Mesendoderm (in vitro differentiated cells): ENCODE data around the gene LRRTM4.
"Not testable (repeated sequence)": the region's sequence is repeated elsewhere in the genome, so short reads cannot be mapped to it uniquely, and the experiment has no call there.

Experiments used
- DNase-seq: peaks from one replicate; pipeline ENCODE4 v3.0.0; 2013
- H2AK5ac ChIP-seq: 2 replicates; pipeline ENCODE4 v1.6.1; 2013; ENCODE audit warnings: low read length, inconsistent platforms
- H2BK120ac ChIP-seq: 2 replicates; pipeline ENCODE4 v1.6.1; 2013; ENCODE audit warnings: low read depth, mild to moderate bottlenecking, low read length, moderate library complexity, mixed read lengths
- H2BK15ac ChIP-seq: replicated peaks from 2 replicates; pipeline ENCODE4 v1.6.1; 2013; ENCODE audit warnings: low read depth, mild to moderate bottlenecking, moderate library complexity
- H2BK5ac ChIP-seq: 2 replicates; pipeline ENCODE4 v1.6.1; 2013; ENCODE audit warnings: low read length, inconsistent platforms
- H3K18ac ChIP-seq: 2 replicates; pipeline ENCODE4 v1.6.1; 2013; ENCODE audit warnings: mild to moderate bottlenecking, low read length, mixed read lengths
- H3K23ac ChIP-seq: one replicate; pipeline ENCODE4 v1.6.1; 2013; ENCODE audit warnings: low read length
- H3K27ac ChIP-seq: 2 replicates; pipeline ENCODE4 v1.5.1; 2013; ENCODE audit warnings: low read depth, mild to moderate bottlenecking, inconsistent platforms, low read length, moderate library complexity
- H3K27me3 ChIP-seq: 2 replicates; pipeline ENCODE4 v1.6.1; 2013; ENCODE audit warnings: low read length, control low read depth, mild to moderate bottlenecking, inconsistent platforms; ENCODE audit not compliant: insufficient read depth, poor library complexity
- H3K36me3 ChIP-seq: 2 replicates; pipeline ENCODE4 v1.6.1; 2013; ENCODE audit warnings: low read length, inconsistent platforms; ENCODE audit not compliant: control insufficient read depth, insufficient read depth
- H3K4ac ChIP-seq: one replicate; pipeline ENCODE4 v1.6.1; 2013; ENCODE audit warnings: low read depth, mild to moderate bottlenecking, low read length, moderate library complexity
- H3K4me1 ChIP-seq: 2 replicates; pipeline ENCODE4 v1.6.1; 2013; ENCODE audit warnings: low read depth, low read length, inconsistent platforms; ENCODE audit not compliant: control insufficient read depth
- H3K4me2 ChIP-seq: 2 replicates; pipeline ENCODE4 v1.6.1; 2013; ENCODE audit warnings: low read length
- H3K4me3 ChIP-seq: 2 replicates; pipeline ENCODE4 v1.5.1; 2013; ENCODE audit warnings: mild to moderate bottlenecking, low read length
- H3K56ac ChIP-seq: one replicate; pipeline ENCODE4 v1.6.1; 2013; ENCODE audit warnings: low read length
- H3K79me1 ChIP-seq: 2 replicates; pipeline ENCODE4 v1.6.1; 2013; ENCODE audit warnings: low read length, inconsistent platforms
- H3K79me2 ChIP-seq: 2 replicates; pipeline ENCODE4 v1.6.1; 2013; ENCODE audit warnings: mild to moderate bottlenecking, low read length; ENCODE audit not compliant: control insufficient read depth, insufficient read depth
- H3K9ac ChIP-seq: 2 replicates; pipeline ENCODE4 v1.6.1; 2013; ENCODE audit warnings: low read length, inconsistent platforms
- H4K5ac ChIP-seq: one replicate; pipeline ENCODE4 v1.6.1; 2013; ENCODE audit warnings: low read length
- H4K8ac ChIP-seq: one replicate; pipeline ENCODE4 v1.6.1; 2013; ENCODE audit warnings: low read depth, mild to moderate bottlenecking, control low read depth, low read length, moderate library complexity
- WGBS: extraction: QIAGEN DNeasy Blood & Tissue Kit; methylation state at CpG from one replicate; pipeline ENCODE4 v1.1.7; 2013; ENCODE audit warnings: low lambda C conversion rate, missing lambda C conversion rate; ENCODE audit not compliant: insufficient coverage; ENCODE audit errors: extremely low coverage; 5-methylcytosine and 5-hydroxymethylcytosine counted together

Gene LRRTM4

DNA sequence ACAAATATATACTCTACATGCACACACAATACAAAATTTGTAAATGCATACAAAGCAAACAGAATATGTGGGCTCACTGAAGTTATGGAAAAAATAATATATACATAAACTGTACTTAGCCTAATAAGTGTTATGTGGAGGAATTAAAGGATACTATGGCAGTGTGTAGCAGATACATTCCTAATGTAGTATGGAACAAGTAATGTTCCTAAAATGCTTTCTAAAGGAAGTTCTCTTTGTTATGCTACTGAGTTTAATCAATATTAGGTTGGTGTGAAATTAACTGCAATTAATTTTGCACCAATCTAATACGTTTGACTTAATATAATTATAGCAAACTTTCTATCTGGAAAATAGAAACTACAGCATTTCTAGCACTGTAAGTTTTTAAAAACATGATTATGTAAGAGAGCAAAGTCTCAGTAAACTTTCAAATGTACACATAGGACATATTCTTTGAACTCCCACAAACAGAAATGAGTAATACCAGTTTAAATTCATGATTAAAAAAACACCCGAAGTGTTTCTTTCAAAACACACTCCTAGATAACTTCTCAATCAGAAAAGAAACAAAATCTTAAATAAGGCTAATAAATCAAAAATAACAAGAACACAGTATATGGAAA is 331.3 kb downstream of the LRRTM4 start:
- no peak overlapping the region for H4K8ac ChIP-seq
- no CpG with 5 or more reads among the region's 2 CpGs for WGBS
- H3K27me3 ChIP-seq = no peaks in the 10 kb centered on the region
- no peaks in the 10 kb centered on the region for H3K4me1 ChIP-seq
- no peak overlapping the region for H3K4me3 ChIP-seq
- H3K79me1 ChIP-seq = no peaks in the 10 kb centered on the region
- no peak overlapping the region for H3K56ac ChIP-seq
- H3K23ac ChIP-seq = no peak overlapping the region
- no peak overlapping the region for H3K27ac ChIP-seq
- no peak overlapping the region for H2BK120ac ChIP-seq
- no peaks in the 10 kb centered on the region for H3K79me2 ChIP-seq
- no peak overlapping the region for H3K18ac ChIP-seq
- H2BK15ac ChIP-seq = no peak overlapping the region
- no peak overlapping the region for H2AK5ac ChIP-seq
- no peak overlapping the region for H3K9ac ChIP-seq
- H3K4me2 ChIP-seq = no peak overlapping the region
- H3K36me3 ChIP-seq = no peaks in the 10 kb centered on the region
- no peak for DNase-seq
- no peak overlapping the region for H4K5ac ChIP-seq
- H2BK5ac ChIP-seq = no peak overlapping the region
- H3K4ac ChIP-seq = no peak overlapping the region

DNA sequence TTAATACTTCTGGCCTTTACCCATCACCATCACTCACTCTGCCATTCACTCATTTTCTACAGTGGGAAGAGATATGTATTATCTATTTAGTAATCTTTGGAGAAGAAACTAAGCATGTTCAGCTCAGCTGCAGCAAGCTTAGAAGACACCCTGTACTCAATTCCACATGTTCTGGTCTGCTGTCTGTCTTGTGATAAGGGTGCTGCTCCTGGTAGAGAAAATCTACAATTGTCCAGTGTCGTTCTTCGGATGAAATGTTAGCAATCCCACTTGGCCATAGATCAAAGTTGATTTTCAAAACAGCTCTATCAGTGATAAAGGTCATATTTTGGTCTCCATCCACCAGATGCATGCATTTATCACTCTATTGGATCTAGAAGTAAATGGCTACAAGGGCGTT is 337.1 kb downstream of the LRRTM4 start:
- Histone ChIP-seq H3K79me1 (no peaks in the 10 kb centered on the region), H3K27ac (no peak overlapping the region), H3K56ac (no peak overlapping the region), H2BK120ac (no peak overlapping the region), H3K4me2 (no peak overlapping the region), H3K4me3 (no peak overlapping the region), H3K79me2 (no peaks in the 10 kb centered on the region), H2BK15ac (no peak overlapping the region), H2AK5ac (no peak overlapping the region), H2BK5ac (no peak overlapping the region), H3K18ac (no peak overlapping the region), H3K4ac (no peak overlapping the region), H3K4me1 (no peaks in the 10 kb centered on the region), H4K5ac (no peak overlapping the region), H3K36me3 (no peaks in the 10 kb centered on the region), H3K23ac (no peak overlapping the region), H4K8ac (no peak overlapping the region), H3K9ac (no peak overlapping the region), H3K27me3 (no peaks in the 10 kb centered on the region)
- DNase-seq = no peak
- no CpG with 5 or more reads among the region's 3 CpGs for WGBS

DNA sequence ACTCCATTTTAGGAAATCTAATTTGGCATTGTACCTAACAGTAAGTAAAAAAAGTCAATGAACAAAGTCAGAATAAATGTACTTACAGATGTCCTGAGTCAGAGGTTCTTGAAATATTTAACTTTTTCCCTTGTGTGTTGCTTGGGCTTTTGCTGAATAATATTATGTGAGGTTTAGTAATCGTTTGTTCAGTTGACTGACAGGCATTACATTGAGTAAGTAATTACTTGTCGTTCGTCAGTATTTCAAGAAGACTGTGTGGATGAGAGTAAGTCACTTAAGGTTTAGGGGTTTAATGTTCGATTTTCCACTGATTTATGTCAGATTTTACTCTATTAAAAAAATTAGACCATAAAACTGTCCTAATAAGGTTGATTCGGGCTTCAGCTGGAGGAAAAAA is 342.9 kb downstream of the LRRTM4 start:
- Histone ChIP-seq H2BK120ac (no peak overlapping the region), H3K36me3 (no peaks in the 10 kb centered on the region), H3K4me1 (no peaks in the 10 kb centered on the region), H4K8ac (no peak overlapping the region), H2BK5ac (no peak overlapping the region), H3K79me1 (no peaks in the 10 kb centered on the region), H3K4me3 (no peak overlapping the region), H3K27me3 (no peaks in the 10 kb centered on the region), H3K23ac (no peak overlapping the region), H3K4me2 (no peak overlapping the region), H3K56ac (no peak overlapping the region), H3K4ac (no peak overlapping the region), H2AK5ac (no peak overlapping the region), H2BK15ac (no peak overlapping the region), H3K18ac (no peak overlapping the region), H3K79me2 (no peaks in the 10 kb centered on the region), H3K27ac (no peak overlapping the region), H4K5ac (no peak overlapping the region), H3K9ac (no peak overlapping the region)
- no peak for DNase-seq
- WGBS = no CpG with 5 or more reads among the region's 5 CpGs

DNA sequence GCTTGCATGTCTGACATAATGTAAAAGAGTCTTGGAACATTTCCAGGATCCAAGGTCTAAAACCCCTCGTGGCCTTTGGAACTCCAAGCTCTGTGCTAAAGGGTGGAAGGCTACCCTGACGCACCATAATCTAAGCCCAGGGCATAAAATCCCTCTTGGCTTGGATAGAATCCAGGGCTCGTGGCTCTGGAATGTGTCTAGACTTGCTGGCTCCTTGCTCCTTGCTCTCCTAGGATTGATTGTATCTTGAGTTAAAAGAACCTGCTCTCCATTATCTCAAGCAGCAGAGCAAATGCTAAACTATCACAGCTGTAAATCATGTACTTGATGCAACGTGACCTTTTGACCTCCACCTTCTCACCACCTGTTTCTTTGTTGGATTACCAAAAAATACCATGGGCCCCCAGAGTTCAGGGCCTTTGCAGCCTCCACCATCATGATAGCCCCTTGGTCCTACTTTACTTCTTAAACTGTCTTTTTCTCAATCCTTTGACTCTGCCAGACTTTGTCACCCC is 346.9 kb downstream of the LRRTM4 start:
- not testable (repeated sequence) for H3K4ac ChIP-seq, H3K27ac ChIP-seq, H3K23ac ChIP-seq, H2AK5ac ChIP-seq, H2BK5ac ChIP-seq, H3K4me2 ChIP-seq, H3K9ac ChIP-seq, H3K4me3 ChIP-seq, H4K5ac ChIP-seq, H2BK120ac ChIP-seq, H3K79me1 ChIP-seq, H3K18ac ChIP-seq, H4K8ac ChIP-seq, H3K27me3 ChIP-seq, H3K79me2 ChIP-seq, H3K56ac ChIP-seq, H3K36me3 ChIP-seq, H2BK15ac ChIP-seq, H3K4me1 ChIP-seq
- peak; percentile 25 for DNase-seq
- no CpG with 5 or more reads among the region's 4 CpGs for WGBS

DNA sequence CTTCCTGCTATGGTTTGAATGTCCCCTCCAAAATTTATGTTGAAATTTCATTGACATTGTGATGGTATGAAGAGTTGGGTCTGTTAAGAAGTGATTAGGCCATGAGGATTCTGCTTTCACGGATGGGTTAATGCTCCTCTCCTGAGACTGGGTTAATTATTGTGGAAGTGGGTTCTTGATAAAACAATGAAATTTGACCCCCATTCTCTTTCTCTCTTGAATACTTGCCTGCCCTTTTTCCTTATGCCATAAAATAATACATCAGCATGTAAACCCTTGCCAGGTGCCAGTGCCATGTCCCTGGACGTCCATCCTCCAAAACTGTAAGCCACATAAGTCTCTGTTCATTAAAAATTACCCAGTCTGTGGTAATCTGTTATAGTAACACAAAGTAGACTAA is 352.8 kb downstream of the LRRTM4 start:
- no peak overlapping the region for H3K4me3 ChIP-seq
- H3K23ac ChIP-seq = no peak overlapping the region
- no peak overlapping the region for H3K9ac ChIP-seq
- no peak overlapping the region for H3K4ac ChIP-seq
- no peak overlapping the region for H2BK120ac ChIP-seq
- H3K18ac ChIP-seq = no peak overlapping the region
- no peak overlapping the region for H4K5ac ChIP-seq
- no peak overlapping the region for H2AK5ac ChIP-seq
- DNase-seq = no peak
- no peak overlapping the region for H3K27ac ChIP-seq
- WGBS = no CpG with 5 or more reads among the region's 2 CpGs
- H3K79me2 ChIP-seq = no peaks in the 10 kb centered on the region
- no peak overlapping the region for H3K56ac ChIP-seq
- H2BK5ac ChIP-seq = no peak overlapping the region
- no peak overlapping the region for H3K4me2 ChIP-seq
- H3K27me3 ChIP-seq = no peaks in the 10 kb centered on the region
- no peaks in the 10 kb centered on the region for H3K36me3 ChIP-seq
- H3K4me1 ChIP-seq = no peaks in the 10 kb centered on the region
- H3K79me1 ChIP-seq = no peaks in the 10 kb centered on the region
- no peak overlapping the region for H4K8ac ChIP-seq
- H2BK15ac ChIP-seq = no peak overlapping the region

DNA sequence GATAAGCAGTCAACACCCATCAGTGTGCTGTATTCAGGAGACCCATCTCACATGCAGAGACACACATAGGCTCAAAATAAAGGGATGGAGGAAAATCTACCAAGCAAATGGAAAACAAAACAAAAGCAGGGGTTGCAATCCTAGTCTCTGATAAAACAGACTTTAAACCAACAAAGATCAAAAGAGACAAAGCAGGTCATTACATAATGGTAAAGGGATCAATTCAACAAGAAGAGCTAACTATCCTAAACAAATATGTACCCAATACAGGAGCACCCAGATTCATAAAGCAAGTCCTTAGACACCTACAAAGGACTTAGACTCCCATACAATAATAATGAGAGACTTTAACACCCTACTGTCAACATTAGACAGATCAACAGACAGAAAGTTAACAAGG is 358.2 kb downstream of the LRRTM4 start:
- H2BK5ac ChIP-seq, H3K23ac ChIP-seq, H4K5ac ChIP-seq, H2BK120ac ChIP-seq, H3K79me2 ChIP-seq, H2AK5ac ChIP-seq, H4K8ac ChIP-seq, H3K36me3 ChIP-seq, DNase-seq, H3K79me1 ChIP-seq, H3K27ac ChIP-seq, H3K4ac ChIP-seq, H3K18ac ChIP-seq, H3K9ac ChIP-seq, H3K56ac ChIP-seq, H3K4me3 ChIP-seq, H2BK15ac ChIP-seq, H3K4me1 ChIP-seq, H3K27me3 ChIP-seq, H3K4me2 ChIP-seq: not testable (repeated sequence)
